ENCODE measurements around the gene CAPN5.
"Not testable (repeated sequence)": the region's sequence is repeated elsewhere in the genome, so short reads cannot be mapped to it uniquely, and the experiment has no call there.

The CAPN5 gene

DNA sequence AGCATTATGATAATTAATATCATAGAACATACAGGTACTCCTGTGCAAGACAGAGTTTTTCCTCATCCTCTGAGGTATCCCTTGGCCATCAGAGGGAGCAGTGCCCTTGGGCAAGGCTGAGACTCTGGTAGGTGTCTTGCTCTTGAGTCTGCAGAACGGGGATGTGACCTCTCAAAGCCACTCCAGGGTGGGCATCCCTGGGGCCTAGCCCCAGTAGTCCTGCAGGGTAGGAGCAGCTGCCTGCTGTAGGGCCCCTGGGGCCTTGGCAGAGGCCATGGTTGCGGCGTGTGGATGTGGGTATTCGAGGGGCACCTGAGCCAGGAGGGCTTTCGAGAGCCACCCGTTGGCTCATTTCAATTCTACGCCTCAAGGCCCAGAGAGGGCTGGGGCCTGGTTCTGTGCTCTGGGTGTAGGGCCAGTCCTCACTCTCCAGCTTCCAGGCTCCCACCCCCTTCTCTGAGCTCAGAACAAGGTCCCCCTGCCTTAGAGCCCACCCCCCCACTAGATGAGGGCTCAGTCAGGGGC is 28.1 kb downstream of the CAPN5 start:
- Histone ChIP-seq H3K4me3 (ENCODE audit: low read depth in 1 of 2, low read length in 2 of 2) (no peak overlapping the region), H3K4me1 (ENCODE audit: control insufficient read depth in 1 of 2, insufficient read depth in 2 of 2, low read length in 2 of 2) (peaks cover 46 to 48% of the 10 kb centered on the region in 2 donors), H3K36me3 (ENCODE audit: control insufficient read depth in 1 of 2, insufficient read depth in 2 of 2, low read length in 2 of 2) (peaks cover 10 to 27% of the 10 kb centered on the region in 2 donors), H3K27ac (ENCODE audit: low read depth, low read length) (peak overlapping the region; percentile 75), H3K9me3 (ENCODE audit: control insufficient read depth in 1 of 2, low read length in 2 of 2) (no peaks in the 10 kb centered on the region), H3K27me3 (ENCODE audit: control insufficient read depth in 1 of 2, insufficient read depth in 2 of 2, low read length in 2 of 2) (no peaks in the 10 kb centered on the region), H3K9ac (ENCODE audit: low read depth in 1 of 2, low read length in 2 of 2) (peak overlapping the region; percentile 18 to 59)

GRCh38 chr11:77095551-77096490 is 29.1 kb downstream of the CAPN5 start:
- Histone ChIP-seq H3K27me3 (ENCODE audit: control insufficient read depth in 1 of 2, insufficient read depth in 2 of 2, low read length in 2 of 2) (no peaks in the 10 kb centered on the region), H3K4me3 (ENCODE audit: low read depth in 1 of 2, low read length in 2 of 2) (no peak overlapping the region), H3K9ac (ENCODE audit: low read depth in 1 of 2, low read length in 2 of 2) (peak overlapping the region; percentile 51 to 59), H3K4me1 (ENCODE audit: control insufficient read depth in 1 of 2, insufficient read depth in 2 of 2, low read length in 2 of 2) (peaks cover 37 to 39% of the 10 kb centered on the region in 2 donors), H3K9me3 (ENCODE audit: control insufficient read depth in 1 of 2, low read length in 2 of 2) (no peaks in the 10 kb centered on the region), H3K27ac (ENCODE audit: low read depth, low read length) (peak overlapping the region; percentile 75), H3K36me3 (ENCODE audit: control insufficient read depth in 1 of 2, insufficient read depth in 2 of 2, low read length in 2 of 2) (peaks cover 10 to 25% of the 10 kb centered on the region in 2 donors)

GRCh38 chr11:77096591-77097019 is 29.8 kb downstream of the CAPN5 start:
- H3K27ac ChIP-seq (ENCODE audit: low read depth, low read length) = peak overlapping the region; percentile 75
- H3K9me3 ChIP-seq (ENCODE audit: control insufficient read depth in 1 of 2, low read length in 2 of 2) = no peaks in the 10 kb centered on the region
- H3K9ac ChIP-seq (ENCODE audit: low read depth in 1 of 2, low read length in 2 of 2) = peak overlapping the region; percentile 43 to 59

DNA sequence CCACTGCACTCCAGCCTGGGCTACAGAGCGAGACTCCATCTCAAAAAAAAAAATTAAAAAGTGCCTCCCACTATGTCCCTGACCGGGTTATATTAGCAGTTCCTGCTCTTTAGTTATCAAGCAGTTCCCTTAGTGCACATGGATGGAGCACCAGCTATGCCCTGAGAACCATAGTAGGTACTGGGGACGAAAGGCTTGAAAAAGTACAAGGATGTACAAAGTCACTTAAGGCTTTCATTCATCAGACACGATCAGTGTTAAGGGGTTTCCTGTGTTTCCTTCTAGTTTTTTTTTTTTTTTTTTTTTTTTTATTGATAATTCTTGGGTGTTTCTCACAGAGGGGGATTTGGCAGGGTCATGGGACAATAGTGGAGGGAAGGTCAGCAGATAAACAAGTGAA is 30.4 kb downstream of the CAPN5 start:
- H3K4me3 ChIP-seq (ENCODE audit: low read depth in 1 of 2, low read length in 2 of 2); H3K9me3 ChIP-seq (ENCODE audit: control insufficient read depth in 1 of 2, low read length in 2 of 2); H3K27me3 ChIP-seq (ENCODE audit: control insufficient read depth in 1 of 2, insufficient read depth in 2 of 2, low read length in 2 of 2); H3K9ac ChIP-seq (ENCODE audit: low read depth in 1 of 2, low read length in 2 of 2); H3K27ac ChIP-seq (ENCODE audit: low read depth, low read length): not testable (repeated sequence)
- Histone ChIP-seq H3K4me1 (ENCODE audit: control insufficient read depth in 1 of 2, insufficient read depth in 2 of 2, low read length in 2 of 2) (peaks cover 31 to 34% of the 10 kb centered on the region in 2 donors), H3K36me3 (ENCODE audit: control insufficient read depth in 1 of 2, insufficient read depth in 2 of 2, low read length in 2 of 2) (peaks cover 13 to 27% of the 10 kb centered on the region in 2 donors)

More at GRCh38 chr11:77096591-77097019, 29.8 kb downstream of the CAPN5 start:
- Histone ChIP-seq H3K36me3 (ENCODE audit: control insufficient read depth in 1 of 2, insufficient read depth in 2 of 2, low read length in 2 of 2) (peaks cover 13 to 28% of the 10 kb centered on the region in 2 donors), H3K4me1 (ENCODE audit: control insufficient read depth in 1 of 2, insufficient read depth in 2 of 2, low read length in 2 of 2) (peaks cover 33 to 34% of the 10 kb centered on the region in 2 donors), H3K27me3 (ENCODE audit: control insufficient read depth in 1 of 2, insufficient read depth in 2 of 2, low read length in 2 of 2) (no peaks in the 10 kb centered on the region), H3K4me3 (ENCODE audit: low read depth in 1 of 2, low read length in 2 of 2) (no peak overlapping the region)

- H3K4me1 ChIP-seq (ENCODE audit: control insufficient read depth in 1 of 2, insufficient read depth in 2 of 2, low read length in 2 of 2) = peaks cover 20 to 28% of the 10 kb centered on the region in 2 donors
- no peaks in the 10 kb centered on the region for H3K9me3 ChIP-seq (ENCODE audit: control insufficient read depth in 1 of 2, low read length in 2 of 2)
- peaks cover 16 to 33% of the 10 kb centered on the region in 2 donors for H3K36me3 ChIP-seq (ENCODE audit: control insufficient read depth in 1 of 2, insufficient read depth in 2 of 2, low read length in 2 of 2)
- H3K4me3 ChIP-seq (ENCODE audit: low read depth in 1 of 2, low read length in 2 of 2) = no peak overlapping the region
- H3K27me3 ChIP-seq (ENCODE audit: control insufficient read depth in 1 of 2, insufficient read depth in 2 of 2, low read length in 2 of 2) = no peaks in the 10 kb centered on the region
- no peak overlapping the region for H3K27ac ChIP-seq (ENCODE audit: low read depth, low read length)
- H3K9ac ChIP-seq (ENCODE audit: low read depth in 1 of 2, low read length in 2 of 2) = no peak overlapping the region
These were observed 33.6 kb downstream of the CAPN5 start for GRCh38 chr11:77100166-77101042.

DNA sequence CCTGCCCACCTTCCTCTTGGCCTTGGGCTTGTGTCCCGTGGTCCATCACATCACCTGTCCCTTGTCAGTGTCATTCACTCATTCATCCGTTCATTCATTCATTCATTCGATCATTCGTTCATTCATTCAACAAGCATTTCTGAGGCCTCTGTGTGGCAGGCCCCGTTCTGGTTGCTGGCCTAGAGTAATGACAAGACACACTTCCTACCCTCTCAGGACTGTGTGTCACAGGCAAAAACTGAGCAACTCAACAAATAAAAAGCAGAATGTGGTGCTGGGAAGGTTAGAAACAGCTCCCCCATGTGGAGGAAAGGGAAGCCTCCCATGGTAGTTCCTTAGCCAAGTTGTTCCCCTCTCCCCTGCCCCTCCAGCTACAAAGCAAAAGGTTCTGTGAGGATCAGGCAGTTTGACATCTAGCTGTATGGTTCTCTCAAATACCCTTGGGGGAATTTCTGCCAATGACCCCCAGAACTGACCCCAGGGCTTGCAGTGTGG is 34.3 kb downstream of the CAPN5 start:
- no peaks in the 10 kb centered on the region for H3K27me3 ChIP-seq (ENCODE audit: control insufficient read depth in 1 of 2, insufficient read depth in 2 of 2, low read length in 2 of 2)
- peaks cover 21 to 28% of the 10 kb centered on the region in 2 donors for H3K4me1 ChIP-seq (ENCODE audit: control insufficient read depth in 1 of 2, insufficient read depth in 2 of 2, low read length in 2 of 2)
- no peak overlapping the region for H3K9ac ChIP-seq (ENCODE audit: low read depth in 1 of 2, low read length in 2 of 2)
- H3K36me3 ChIP-seq (ENCODE audit: control insufficient read depth in 1 of 2, insufficient read depth in 2 of 2, low read length in 2 of 2) = peaks cover 12 to 33% of the 10 kb centered on the region in 2 donors
- no peak overlapping the region for H3K4me3 ChIP-seq (ENCODE audit: low read depth in 1 of 2, low read length in 2 of 2)
- no peak overlapping the region for H3K27ac ChIP-seq (ENCODE audit: low read depth, low read length)
- H3K9me3 ChIP-seq (ENCODE audit: control insufficient read depth in 1 of 2, low read length in 2 of 2) = no peaks in the 10 kb centered on the region

GRCh38 chr11:77102246-77103210 is 35.8 kb downstream of the CAPN5 start, which contains the start of gene OMP:
Gene OMP (plus strand): TSS chr11:77102840. CDS start chr11:77102840, 0 bp downstream.
- no peak within 1 kb of the TSS for H3K9ac ChIP-seq (ENCODE audit: low read depth in 1 of 2, low read length in 2 of 2)
- H3K9me3 ChIP-seq (ENCODE audit: control insufficient read depth in 1 of 2, low read length in 2 of 2) = no peaks in the 10 kb centered on the region
- peaks cover 11 to 33% of the 10 kb centered on the region in 2 donors for H3K36me3 ChIP-seq (ENCODE audit: control insufficient read depth in 1 of 2, insufficient read depth in 2 of 2, low read length in 2 of 2)
- H3K27ac ChIP-seq (ENCODE audit: low read depth, low read length) = no peak within 1 kb of the TSS
- H3K4me3 ChIP-seq (ENCODE audit: low read depth in 1 of 2, low read length in 2 of 2) = no peak within 1 kb of the TSS
- H3K4me1 ChIP-seq (ENCODE audit: control insufficient read depth in 1 of 2, insufficient read depth in 2 of 2, low read length in 2 of 2) = peaks cover 29 to 30% of the 10 kb centered on the region in 2 donors
- H3K27me3 ChIP-seq (ENCODE audit: control insufficient read depth in 1 of 2, insufficient read depth in 2 of 2, low read length in 2 of 2) = no peaks in the 10 kb centered on the region

DNA sequence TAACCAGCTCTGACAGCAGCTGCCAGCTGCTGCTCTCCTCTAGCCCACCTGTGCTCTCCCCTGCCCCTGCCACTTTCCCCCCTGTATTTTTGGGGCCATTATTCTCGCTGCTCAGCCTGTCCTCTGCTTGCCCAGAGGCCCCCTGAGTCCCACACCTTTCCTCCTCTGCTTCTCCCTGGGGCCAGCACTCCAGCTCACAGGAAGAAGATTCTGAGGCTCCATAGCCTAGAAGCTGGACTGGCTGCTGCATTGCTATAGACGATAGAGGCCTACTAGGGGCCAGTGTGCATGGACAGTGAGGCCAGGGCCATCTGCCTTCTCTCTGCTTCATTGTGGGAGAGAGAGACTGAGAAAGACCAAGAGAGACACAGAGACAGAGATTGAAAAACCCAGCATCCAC is 36.5 kb downstream of the CAPN5 start:
- no peaks in the 10 kb centered on the region for H3K9me3 ChIP-seq (ENCODE audit: control insufficient read depth in 1 of 2, low read length in 2 of 2)
- no peak overlapping the region for H3K27ac ChIP-seq (ENCODE audit: low read depth, low read length)
- peaks cover 11 to 33% of the 10 kb centered on the region in 2 donors for H3K36me3 ChIP-seq (ENCODE audit: control insufficient read depth in 1 of 2, insufficient read depth in 2 of 2, low read length in 2 of 2)
- H3K9ac ChIP-seq (ENCODE audit: low read depth in 1 of 2, low read length in 2 of 2) = no peak overlapping the region
- peaks cover 37 to 38% of the 10 kb centered on the region in 2 donors for H3K4me1 ChIP-seq (ENCODE audit: control insufficient read depth in 1 of 2, insufficient read depth in 2 of 2, low read length in 2 of 2)
- H3K27me3 ChIP-seq (ENCODE audit: control insufficient read depth in 1 of 2, insufficient read depth in 2 of 2, low read length in 2 of 2) = no peaks in the 10 kb centered on the region
- no peak overlapping the region for H3K4me3 ChIP-seq (ENCODE audit: low read depth in 1 of 2, low read length in 2 of 2)

DNA sequence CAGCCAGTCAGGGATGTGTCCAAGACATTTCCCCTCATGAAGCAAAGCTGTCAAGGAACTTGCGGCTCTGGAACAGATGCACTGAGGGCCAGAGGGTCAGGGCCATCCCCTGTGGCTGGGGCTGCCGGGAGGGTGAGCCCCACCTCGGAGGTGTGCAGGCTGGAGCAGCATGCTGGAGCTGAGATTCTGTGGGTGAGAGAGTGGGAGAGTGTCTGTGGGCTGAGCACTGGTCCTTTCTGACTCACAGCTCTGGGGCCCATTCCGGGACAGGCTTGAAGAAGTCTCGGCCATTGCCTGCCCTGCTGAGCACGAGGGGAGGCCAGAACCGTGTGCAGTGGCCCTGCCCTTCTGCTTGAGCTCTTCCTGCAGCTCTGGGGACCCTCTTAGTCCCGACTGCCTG is 38.0 kb downstream of the CAPN5 start:
- Histone ChIP-seq H3K27ac (ENCODE audit: low read depth, low read length) (no peak overlapping the region), H3K36me3 (ENCODE audit: control insufficient read depth in 1 of 2, insufficient read depth in 2 of 2, low read length in 2 of 2) (peaks cover 11 to 33% of the 10 kb centered on the region in 2 donors), H3K9ac (ENCODE audit: low read depth in 1 of 2, low read length in 2 of 2) (no peak overlapping the region), H3K4me1 (ENCODE audit: control insufficient read depth in 1 of 2, insufficient read depth in 2 of 2, low read length in 2 of 2) (peaks cover 38 to 41% of the 10 kb centered on the region in 2 donors), H3K27me3 (ENCODE audit: control insufficient read depth in 1 of 2, insufficient read depth in 2 of 2, low read length in 2 of 2) (no peaks in the 10 kb centered on the region), H3K4me3 (ENCODE audit: low read depth in 1 of 2, low read length in 2 of 2) (no peak overlapping the region), H3K9me3 (ENCODE audit: control insufficient read depth in 1 of 2, low read length in 2 of 2) (no peaks in the 10 kb centered on the region)
